Parathyroid adenoma (tissue), 2 donors: ENCODE measurements around the gene TMPRSS6.

ENCODE experiments used
- H2AFZ ChIP-seq: fragments of 300-600 bp; sonication (generic); one replicate; pipeline ENCODE4 v1.7.0; 2017; ENCODE audit warnings: antibody characterized with exemption, mild to moderate bottlenecking
- H3K27ac ChIP-seq: fragments of 300-600 bp; sonication (generic); one replicate; pipeline ENCODE4 v1.7.0; 2017
- H3K27me3 ChIP-seq: fragments of 300-600 bp; sonication (generic); one replicate; pipeline ENCODE4 v1.7.0; 2017; ENCODE audit warnings: low read length; ENCODE audit not compliant: control insufficient read depth, insufficient read depth
- H3K36me3 ChIP-seq: fragments of 300-600 bp; sonication (generic); one replicate; pipeline ENCODE4 v1.7.0; 2017; ENCODE audit warnings: low read length; ENCODE audit not compliant: control insufficient read depth, insufficient read depth
- H3K4me1 ChIP-seq: fragments of 300-600 bp; sonication (generic); one replicate; pipeline ENCODE4 v1.7.0; 2017; ENCODE audit warnings: control low read depth
- H3K4me2 ChIP-seq: fragments of 300-600 bp; sonication (generic); one replicate; pipeline ENCODE4 v1.7.0; 2017; ENCODE audit warnings: low read length
- H3K4me3 ChIP-seq: fragments of 300-600 bp; sonication (generic); one replicate; pipeline ENCODE4 v1.7.0; 2017; ENCODE audit warnings: low read depth, low read length
- H3K79me2 ChIP-seq: fragments of 300-600 bp; sonication (generic); one replicate; pipeline ENCODE4 v1.7.0; 2017; ENCODE audit warnings: control low read depth
- H3K9ac ChIP-seq: fragments of 300-600 bp; sonication (generic); one replicate; pipeline ENCODE4 v1.7.0; 2017; ENCODE audit warnings: mild to moderate bottlenecking
- H3K9me3 ChIP-seq: fragments of 300-600 bp; sonication (generic); one replicate; pipeline ENCODE4 v1.7.0; 2017; ENCODE audit warnings: low read length; ENCODE audit not compliant: control insufficient read depth
- CTCF ChIP-seq: fragments of 300-600 bp; sonication (generic); IDR thresholded peaks from one replicate; pipeline ENCODE4 v1.7.0; 2017; ENCODE audit warnings: antibody characterized with exemption, mild to moderate bottlenecking
- donor health status: primary hyperparathyroidism.

TMPRSS6 gene

GRCh38 chr22:37026325-37026724 is 83.2 kb downstream of the TMPRSS6 start:
- Histone ChIP-seq H3K27ac (no peak overlapping the region), H3K79me2 (no peaks in the 10 kb centered on the region), H3K4me3 (no peak overlapping the region), H3K27me3 (no peaks in the 10 kb centered on the region), H3K4me1 (no peaks in the 10 kb centered on the region), H2AFZ (no peak overlapping the region), H3K9ac (no peak overlapping the region), H3K4me2 (no peak overlapping the region), H3K36me3 (no peaks in the 10 kb centered on the region), H3K9me3 (no peaks in the 10 kb centered on the region)
- TF ChIP-seq CTCF = no peak

GRCh38 chr22:37025500-37026070 is 83.9 kb downstream of the TMPRSS6 start:
- no peak overlapping the region for H3K9ac ChIP-seq
- H2AFZ ChIP-seq = no peak overlapping the region
- no peaks in the 10 kb centered on the region for H3K36me3 ChIP-seq
- no peaks in the 10 kb centered on the region for H3K9me3 ChIP-seq
- H3K27me3 ChIP-seq = no peaks in the 10 kb centered on the region
- TF ChIP-seq CTCF = no peak
- no peak overlapping the region for H3K4me3 ChIP-seq
- H3K79me2 ChIP-seq = no peaks in the 10 kb centered on the region
- no peak overlapping the region for H3K27ac ChIP-seq
- no peaks in the 10 kb centered on the region for H3K4me1 ChIP-seq
- H3K4me2 ChIP-seq = no peak overlapping the region

GRCh38 chr22:37024339-37025157 is 85.0 kb downstream of the TMPRSS6 start:
- no peak for TF ChIP-seq CTCF
- H3K4me3 ChIP-seq = no peak overlapping the region
- H3K27ac ChIP-seq = no peak overlapping the region
- H3K36me3 ChIP-seq = no peaks in the 10 kb centered on the region
- no peaks in the 10 kb centered on the region for H3K79me2 ChIP-seq
- no peaks in the 10 kb centered on the region for H3K4me1 ChIP-seq
- H3K4me2 ChIP-seq = no peak overlapping the region
- no peak overlapping the region for H2AFZ ChIP-seq
- no peak overlapping the region for H3K9ac ChIP-seq
- no peaks in the 10 kb centered on the region for H3K9me3 ChIP-seq
- H3K27me3 ChIP-seq = no peaks in the 10 kb centered on the region

- H3K27ac ChIP-seq = no peak overlapping the region
- no peak for TF ChIP-seq CTCF
- no peaks in the 10 kb centered on the region for H3K4me1 ChIP-seq
These were observed 85.7 kb downstream of the TMPRSS6 start for GRCh38 chr22:37023743-37024338.

More at GRCh38 chr22:37023743-37024338, 85.7 kb downstream of the TMPRSS6 start:
- no peaks in the 10 kb centered on the region for H3K36me3 ChIP-seq
- H2AFZ ChIP-seq = no peak overlapping the region
- no peak overlapping the region for H3K4me3 ChIP-seq
- H3K9ac ChIP-seq = no peak overlapping the region
- no peaks in the 10 kb centered on the region for H3K9me3 ChIP-seq
- no peaks in the 10 kb centered on the region for H3K27me3 ChIP-seq
- no peaks in the 10 kb centered on the region for H3K79me2 ChIP-seq
- H3K4me2 ChIP-seq = no peak overlapping the region
